Kidney (tissue), 14 donors: ENCODE measurements around the gene FAM217A. TPM values are rescaled to one million over a fixed set of nuclear protein-coding genes. Genes with fewer than 3 reads are reported as not detected.

Experiments
- DNase-seq, 5 donors: peaks; one replicate each; pipeline ENCODE4 v3.0.0-alpha.2; 2013 to 2020
- FAIRE-seq: peaks from 2 replicates; lab custom pipeline; 2012; peaks lifted over from hg19 to GRCh38; lab: Jason Lieb, UNC
- H3K27ac ChIP-seq, 2 donors: one replicate each; pipeline ENCODE4 v1.7.0; 2013; ENCODE audit warnings: low read depth in 2 of 2, low read length in 2 of 2, inconsistent platforms in 1 of 2
- H3K27me3 ChIP-seq: one replicate; pipeline ENCODE4 v1.7.1; 2013; ENCODE audit warnings: low read length, inconsistent platforms; ENCODE audit not compliant: control insufficient read depth, insufficient read depth
- H3K36me3 ChIP-seq, 3 donors: one replicate each; pipeline versions ENCODE4 v1.7.0 to v1.7.1; 2013; ENCODE audit warnings: low read length in 3 of 3, control low read depth in 1 of 3, inconsistent platforms in 1 of 3; ENCODE audit not compliant: insufficient read depth in 3 of 3, control insufficient read depth in 2 of 3
- H3K4me1 ChIP-seq, 3 donors: one replicate each; pipeline versions ENCODE4 v1.7.0 to v1.7.1; 2013; ENCODE audit warnings: low read length in 3 of 3, inconsistent platforms in 1 of 3, low read depth in 1 of 3; ENCODE audit not compliant: control insufficient read depth in 2 of 3, insufficient read depth in 2 of 3
- H3K4me3 ChIP-seq, 3 donors: one replicate each; pipeline versions ENCODE4 v1.7.0 to v1.8.1; 2013; ENCODE audit warnings: low read length in 3 of 3, control low read depth in 1 of 3, inconsistent platforms in 1 of 3
- H3K9ac ChIP-seq, 3 donors: one replicate each; pipeline versions ENCODE4 v1.7.0 to v1.7.1; 2013; ENCODE audit warnings: low read length in 3 of 3, control low read depth in 1 of 3, inconsistent platforms in 1 of 3
- H3K9me3 ChIP-seq, 3 donors: one replicate each; pipeline versions ENCODE4 v1.7.0 to v1.7.1; 2013; ENCODE audit warnings: low read length in 3 of 3, control low read depth in 1 of 3, inconsistent platforms in 1 of 3; ENCODE audit not compliant: control insufficient read depth in 2 of 3, insufficient read depth in 1 of 3
- CTCF ChIP-seq: IDR thresholded peaks from 3 replicates; pipeline ENCODE4 v1.5.1; 2012; ENCODE audit warnings: mild to moderate bottlenecking, moderate library complexity, borderline replicate concordance; ENCODE audit not compliant: insufficient read depth; ENCODE audit errors: extremely low read depth
- intact Hi-C: fragments of 100-400 bp; cut with DNase I; formaldehyde crosslinking; loops from one replicate; pipeline ENCODE4 v1.11.1; 2022
- polyA plus RNA-seq: library from polyadenylated mRNA; stranded (reverse); fragments of 350-450 nt; fragmentation: Illumina TruSeq; extraction: RNeasy Lipid Tissue Mini Kit (QIAGEN cat#74804); gene quantifications from one replicate; pipeline ENCODE4 v1.2.3, GENCODE V29; 2014; ENCODE audit warnings: low read depth, low replicate concordance; ENCODE audit not compliant: insufficient read depth
- total RNA-seq: library from RNA; stranded (reverse); fragmentation: NEBNext Ultra II Directional; extraction: Animal tissue kit (Norgen Biotek cat#: 25700); gene quantifications from one replicate; pipeline ENCODE4 v1.2.1, GENCODE V29; 2021
- donor health status: control.
- donor health status: control.
- donor health status: control.
- donor health status: control.
- donor health status: control.
- donor health status: DM: yes; HTN: yes; CAD: no.
- donor health status: Normal renal cell carcinoma (clear cell type).

Gene FAM217A
- total and polyA plus RNA-seq, 2 donors from 2014 or later: 0.56 TPM; not detected in 1

- peaks cover 0 to 7% (median 3%) of the 10 kb centered on the region in 3 donors for H3K4me1 ChIP-seq
- H3K9me3 ChIP-seq: no peaks in the 10 kb centered on the region
- DNase-seq (no peak), FAIRE-seq (no peak)
- no peak for TF ChIP-seq CTCF
- intact Hi-C loops: no loop called here
- no peak overlapping the region for H3K4me3 ChIP-seq
- no peak overlapping the region for H3K9ac ChIP-seq
- no peak overlapping the region for H3K27ac ChIP-seq
- H3K27me3 ChIP-seq: no peaks in the 10 kb centered on the region
- H3K36me3 ChIP-seq: peaks cover 0 to 7% (median 0%) of the 10 kb centered on the region in 3 donors
Measured at GRCh38 chr6:4069199-4069598, 9.7 kb downstream of the FAM217A start.

- DNase-seq (peak in 2 of 5 donors; percentile 33 to 41), FAIRE-seq (peak; percentile 74)
- H3K9ac ChIP-seq: no peak overlapping the region
- H3K27ac ChIP-seq: peak overlapping the region in 1 of 2 donors; percentile 3
- intact Hi-C loops: no loop called here
- peaks cover 0 to 7% (median 3%) of the 10 kb centered on the region in 3 donors for H3K4me1 ChIP-seq
- H3K27me3 ChIP-seq: no peaks in the 10 kb centered on the region
- H3K9me3 ChIP-seq: no peaks in the 10 kb centered on the region
- no peak overlapping the region for H3K4me3 ChIP-seq
- H3K36me3 ChIP-seq: peaks cover under 1 to 21% (median 6%) of the 10 kb centered on the region in 3 donors
- no peak for TF ChIP-seq CTCF
Measured at GRCh38 chr6:4067673-4068072, 11.3 kb downstream of the FAM217A start.

- peaks cover 7 to 30% (median 11%) of the 10 kb centered on the region in 3 donors for H3K36me3 ChIP-seq
- intact Hi-C loops: no loop called here
- no peak for TF ChIP-seq CTCF
Measured at GRCh38 chr6:4066029-4066755, 12.7 kb downstream of the FAM217A start.

More at GRCh38 chr6:4066029-4066755, 12.7 kb downstream of the FAM217A start:
- Histone ChIP-seq H3K9me3 (no peaks in the 10 kb centered on the region), H3K27me3 (no peaks in the 10 kb centered on the region), H3K4me3 (no peak overlapping the region), H3K4me1 (peaks cover 0 to 7% (median 3%) of the 10 kb centered on the region in 3 donors), H3K27ac (no peak overlapping the region), H3K9ac (no peak overlapping the region)
- FAIRE-seq (no peak), DNase-seq (no peak)
